BE2C (cell line): ENCODE measurements around the gene ANGPT4.
A peak's percentile ranks its signal among the peaks of the same experiment; 100 is the strongest.
"Not testable (repeated sequence)": the region's sequence is repeated elsewhere in the genome, so short reads cannot be mapped to it uniquely, and the experiment has no call there.

Source experiments
- DNase-seq: peaks from one replicate; pipeline ENCODE4 v3.0.0-alpha.2; 2020
- H3K27me3 ChIP-seq: fragments of 250-450 bp; sonication (Bioruptor Pico); 2 replicates; pipeline ENCODE4 v1.5.1; 2020; ENCODE audit warnings: mild to moderate bottlenecking
- H3K36me3 ChIP-seq: fragments of 250-450 bp; sonication (Bioruptor Pico); 2 replicates; pipeline ENCODE4 v1.5.1; 2020; ENCODE audit warnings: mild to moderate bottlenecking
- H3K4me1 ChIP-seq: fragments of 250-450 bp; sonication (Bioruptor Pico); 2 replicates; pipeline ENCODE4 v1.5.1; 2020
- H3K4me3 ChIP-seq: 2 replicates; pipeline ENCODE4 v1.5.1; 2011; ENCODE audit warnings: low read depth, low read length
- H3K9me3 ChIP-seq: fragments of 250-450 bp; sonication (Bioruptor Pico); 2 replicates; pipeline ENCODE4 v1.5.1; 2020
- TF ChIP-seq, protein P1 (sequence below): IDR thresholded peaks from 2 replicates; pipeline ENCODE4 v1.5.1; 2012; ENCODE audit warnings: mild to moderate bottlenecking, low read depth, low read length

ANGPT4 gene

DNA sequence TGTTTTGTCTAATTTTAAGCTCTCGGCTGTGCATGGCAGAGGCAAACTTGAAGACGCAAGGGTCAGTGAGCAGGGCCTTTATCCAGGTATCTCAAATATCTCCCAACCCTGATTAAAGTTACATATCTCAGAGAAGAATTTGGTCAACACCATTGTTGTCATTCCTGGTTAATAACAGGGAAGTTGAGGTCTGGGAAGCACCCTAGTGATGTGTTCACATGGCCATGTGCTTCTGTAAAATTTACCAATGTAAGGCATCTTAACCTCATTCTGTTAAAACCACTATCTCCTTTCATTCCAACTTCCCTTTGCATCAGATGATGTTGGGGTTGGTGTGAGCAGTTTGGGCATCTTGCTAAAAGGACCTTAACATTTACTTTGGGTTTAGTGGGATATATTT is 86.6 kb downstream of the ANGPT4 start:
- H3K4me3 ChIP-seq, result no peak overlapping the region
- H3K4me1 ChIP-seq, result no peaks in the 10 kb centered on the region
- DNase-seq, result no peak
- H3K27me3 ChIP-seq, result no peaks in the 10 kb centered on the region
- TF ChIP-seq, protein P1, sequence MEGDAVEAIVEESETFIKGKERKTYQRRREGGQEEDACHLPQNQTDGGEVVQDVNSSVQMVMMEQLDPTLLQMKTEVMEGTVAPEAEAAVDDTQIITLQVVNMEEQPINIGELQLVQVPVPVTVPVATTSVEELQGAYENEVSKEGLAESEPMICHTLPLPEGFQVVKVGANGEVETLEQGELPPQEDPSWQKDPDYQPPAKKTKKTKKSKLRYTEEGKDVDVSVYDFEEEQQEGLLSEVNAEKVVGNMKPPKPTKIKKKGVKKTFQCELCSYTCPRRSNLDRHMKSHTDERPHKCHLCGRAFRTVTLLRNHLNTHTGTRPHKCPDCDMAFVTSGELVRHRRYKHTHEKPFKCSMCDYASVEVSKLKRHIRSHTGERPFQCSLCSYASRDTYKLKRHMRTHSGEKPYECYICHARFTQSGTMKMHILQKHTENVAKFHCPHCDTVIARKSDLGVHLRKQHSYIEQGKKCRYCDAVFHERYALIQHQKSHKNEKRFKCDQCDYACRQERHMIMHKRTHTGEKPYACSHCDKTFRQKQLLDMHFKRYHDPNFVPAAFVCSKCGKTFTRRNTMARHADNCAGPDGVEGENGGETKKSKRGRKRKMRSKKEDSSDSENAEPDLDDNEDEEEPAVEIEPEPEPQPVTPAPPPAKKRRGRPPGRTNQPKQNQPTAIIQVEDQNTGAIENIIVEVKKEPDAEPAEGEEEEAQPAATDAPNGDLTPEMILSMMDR, result no peak
- no peaks in the 10 kb centered on the region for H3K36me3 ChIP-seq
- H3K9me3 ChIP-seq, result no peaks in the 10 kb centered on the region

DNA sequence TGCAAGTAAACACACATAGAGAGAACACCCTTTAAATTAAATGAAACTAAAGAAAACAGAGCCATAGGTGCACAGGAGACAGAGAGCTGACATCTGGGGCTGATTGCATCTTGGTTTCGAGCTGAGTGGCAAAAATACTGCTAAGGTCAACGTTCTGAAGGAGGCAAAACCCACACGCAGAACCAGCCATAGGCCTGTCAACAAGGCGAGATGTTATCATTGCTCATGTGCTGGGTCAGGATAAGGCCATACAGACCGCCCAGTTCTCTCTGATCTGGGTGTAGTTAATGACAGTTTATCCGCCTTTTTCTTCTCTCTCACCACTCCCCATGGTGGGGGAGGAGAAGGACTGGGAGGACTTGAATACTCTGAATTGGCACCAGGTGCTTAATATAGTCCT is 87.1 kb downstream of the ANGPT4 start:
- Histone ChIP-seq H3K27me3 (no peaks in the 10 kb centered on the region), H3K4me1 (no peaks in the 10 kb centered on the region), H3K4me3 (no peak overlapping the region), H3K36me3 (no peaks in the 10 kb centered on the region), H3K9me3 (no peaks in the 10 kb centered on the region)
- DNase-seq, result peak; percentile 15
- TF ChIP-seq, protein P1, result no peak

DNA sequence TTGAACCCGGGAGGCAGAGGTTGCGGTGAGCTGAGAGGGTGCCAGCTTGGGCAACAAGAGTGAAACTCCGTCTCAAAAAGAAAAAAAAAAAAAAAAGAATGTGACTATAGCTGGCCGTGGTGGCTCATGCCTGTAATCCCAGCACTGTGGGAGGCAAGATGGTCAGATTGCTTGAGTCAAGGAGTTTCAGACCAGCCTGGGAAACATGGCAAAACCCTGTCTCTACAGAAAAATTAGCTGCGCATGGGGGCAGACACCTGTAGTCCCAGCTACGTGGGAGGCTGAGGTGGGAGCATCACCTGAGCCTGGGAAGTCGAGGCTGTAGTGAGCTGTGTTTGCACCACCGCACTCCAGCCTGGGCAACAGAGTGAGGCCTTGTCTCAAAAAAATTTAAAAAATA is 88.2 kb downstream of the ANGPT4 start:
- not testable (repeated sequence) for DNase-seq, H3K27me3 ChIP-seq, H3K9me3 ChIP-seq, H3K4me1 ChIP-seq, H3K4me3 ChIP-seq, H3K36me3 ChIP-seq

DNA sequence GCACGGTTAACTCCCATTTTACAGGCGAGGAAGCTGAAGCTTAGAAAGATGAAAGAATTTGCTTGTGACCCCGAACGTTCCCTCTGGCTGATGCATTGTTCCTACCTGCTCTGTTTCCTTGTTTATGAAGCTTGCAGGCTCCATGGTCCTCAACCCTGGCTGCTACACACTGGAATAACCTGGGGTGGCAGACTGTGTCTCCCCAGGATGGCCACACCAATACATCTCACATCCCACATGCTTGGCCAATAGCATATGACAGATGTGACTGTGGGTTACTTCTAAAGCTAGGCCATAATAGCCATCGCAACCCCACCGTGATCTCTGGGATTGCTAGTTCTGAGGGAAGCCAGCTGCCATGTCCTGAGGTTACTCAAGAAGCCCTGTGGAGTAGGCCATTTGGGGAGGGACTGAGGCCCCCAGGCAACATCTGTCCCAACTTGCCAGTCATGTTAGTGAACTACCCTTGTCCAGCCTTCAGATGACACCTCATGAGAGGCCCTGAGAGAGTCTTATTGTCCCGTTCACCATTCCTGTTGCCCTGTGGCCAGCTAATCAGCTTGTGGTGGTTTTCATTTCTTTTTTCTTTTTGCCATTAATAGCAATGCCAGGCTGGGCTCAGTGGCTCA is 89.3 kb downstream of the ANGPT4 start:
- H3K4me3 ChIP-seq, result no peak overlapping the region
- TF ChIP-seq, protein P1, result no peak
- no peaks in the 10 kb centered on the region for H3K9me3 ChIP-seq
- DNase-seq, result no peak
- no peaks in the 10 kb centered on the region for H3K27me3 ChIP-seq
- H3K4me1 ChIP-seq, result no peaks in the 10 kb centered on the region
- no peaks in the 10 kb centered on the region for H3K36me3 ChIP-seq

DNA sequence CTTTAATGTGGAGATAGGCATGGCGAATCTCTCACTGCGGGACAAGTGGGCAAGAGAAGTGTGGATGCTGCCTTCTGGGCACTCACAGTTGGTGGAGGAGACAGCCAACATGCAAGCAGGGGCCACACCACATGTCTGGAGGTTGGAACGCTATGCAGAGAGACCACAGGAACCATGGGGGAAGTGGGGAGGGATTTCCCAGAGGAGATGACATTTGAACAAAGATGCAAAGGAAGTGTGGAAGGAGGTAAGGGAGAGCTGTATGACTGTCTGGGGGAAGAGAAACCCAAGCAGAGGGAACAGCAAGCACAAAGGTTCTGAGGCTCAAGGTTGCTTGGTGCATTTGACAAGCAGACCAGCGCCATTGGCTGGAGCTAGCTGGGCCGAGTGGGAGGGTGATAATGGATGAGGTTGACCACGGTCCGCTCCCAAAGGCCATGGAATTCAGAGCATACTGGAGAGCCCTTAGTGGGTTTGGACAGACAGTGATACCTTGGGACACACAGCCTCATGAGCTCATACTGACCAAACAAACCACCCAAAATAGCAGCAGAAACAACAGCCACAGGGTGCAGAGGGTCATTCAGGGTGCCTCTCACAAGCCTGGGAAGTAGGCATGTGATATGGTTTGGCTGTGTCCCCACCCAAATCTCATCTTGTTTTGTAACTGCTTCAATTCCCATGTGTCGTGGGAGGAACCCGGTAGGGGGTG is 90.3 kb downstream of the ANGPT4 start:
- H3K9me3 ChIP-seq, result no peaks in the 10 kb centered on the region
- H3K4me1 ChIP-seq, result no peaks in the 10 kb centered on the region
- H3K4me3 ChIP-seq, result no peak overlapping the region
- TF ChIP-seq, protein P1, result no peak
- no peak for DNase-seq
- no peaks in the 10 kb centered on the region for H3K36me3 ChIP-seq
- no peaks in the 10 kb centered on the region for H3K27me3 ChIP-seq

DNA sequence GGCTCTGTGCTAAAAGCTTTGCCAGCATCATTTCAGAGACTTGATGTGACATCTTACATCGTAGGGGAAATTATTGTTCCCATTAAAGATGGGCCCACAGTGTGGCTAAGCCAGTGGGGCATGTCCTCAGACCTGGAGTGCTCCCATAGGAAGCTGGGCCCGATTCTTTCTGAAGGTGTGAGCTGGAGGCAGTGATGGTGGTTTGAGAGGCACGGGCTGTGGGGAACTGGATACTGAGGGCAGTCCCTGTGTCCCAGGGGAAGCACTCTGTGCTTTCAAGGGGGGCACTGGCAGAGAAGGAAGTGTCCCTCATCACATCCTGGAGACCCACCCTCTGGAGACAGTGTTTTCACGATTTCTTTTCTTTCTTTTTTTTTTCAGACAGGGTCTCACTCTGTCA is 91.2 kb downstream of the ANGPT4 start:
- Histone ChIP-seq H3K36me3 (no peaks in the 10 kb centered on the region), H3K4me3 (no peak overlapping the region), H3K27me3 (no peaks in the 10 kb centered on the region), H3K9me3 (no peaks in the 10 kb centered on the region), H3K4me1 (no peaks in the 10 kb centered on the region)
- DNase-seq, result no peak
- TF ChIP-seq, protein P1, result no peak
